Caco-2 (cell line): ENCODE data around the gene CCDC87. TPM values are rescaled to one million over a fixed set of nuclear protein-coding genes. Genes with fewer than 3 reads are reported as not detected.

ENCODE experiments used
- BruUV-seq: library from RNA; stranded (reverse); fragments of 400-500 nt; replicated peaks from 2 replicates; lab custom pipeline; 2021; lab: Mats Ljungman, UMichigan
- CTCF ChIA-PET: fragments of 300-600 bp; sonication (Branson Sonifier 250); formaldehyde crosslinking; loops from one replicate; lab custom pipeline; 2022; ENCODE audit warnings: antibody characterized with exemption; lab: Charles Lee
- POLR2A ChIA-PET: fragments of 300-600 bp; sonication (Branson Sonifier 250); formaldehyde crosslinking; loops from one replicate; lab custom pipeline; 2022; ENCODE audit warnings: antibody characterized with exemption; lab: Charles Lee
- DNase-seq, 2 experiments: peaks; one replicate each; pipeline versions ENCODE4 v3.0.0 to v3.0.0-alpha.2; 2020 to 2022
- H3K27me3 ChIP-seq: replicated peaks from 2 replicates; pipeline ENCODE4 v1.6.0; 2011; ENCODE audit warnings: low read length; ENCODE audit not compliant: control insufficient read depth, insufficient read depth
- H3K36me3 ChIP-seq: 2 replicates; pipeline ENCODE4 v1.5.1; 2011; ENCODE audit warnings: low read length; ENCODE audit not compliant: control insufficient read depth, insufficient read depth
- H3K4me1 ChIP-seq: fragments of 250-450 bp; sonication (Bioruptor Pico); 2 replicates; pipeline ENCODE4 v1.5.1; 2020; ENCODE audit warnings: mild to moderate bottlenecking
- H3K4me3 ChIP-seq: 2 replicates; pipeline ENCODE4 v1.5.1; 2011; ENCODE audit warnings: low read depth, mild to moderate bottlenecking, control low read depth, low read length
- H3K9me3 ChIP-seq: fragments of 250-450 bp; sonication (Bioruptor Pico); 2 replicates; pipeline ENCODE4 v1.5.1; 2020; ENCODE audit warnings: mild to moderate bottlenecking, moderate library complexity
- H3K27ac Mint-ChIP-seq: one replicate; pipeline ENCODE4 v1.8.0; 2022; ENCODE audit warnings: mixed read lengths; ENCODE audit not compliant: unreplicated experiment
- H3K27me3 Mint-ChIP-seq: one replicate; pipeline ENCODE4 v1.8.0; 2022; ENCODE audit warnings: mixed read lengths; ENCODE audit not compliant: insufficient read depth, unreplicated experiment
- H3K36me3 Mint-ChIP-seq: one replicate; pipeline ENCODE4 v1.8.0; 2022; ENCODE audit warnings: mild to moderate bottlenecking, mixed read lengths; ENCODE audit not compliant: insufficient read depth, unreplicated experiment
- H3K4me1 Mint-ChIP-seq: one replicate; pipeline ENCODE4 v1.8.0; 2022; ENCODE audit warnings: low read depth, mixed read lengths; ENCODE audit not compliant: unreplicated experiment
- H3K4me3 Mint-ChIP-seq: one replicate; pipeline ENCODE4 v1.8.0; 2022; ENCODE audit warnings: mild to moderate bottlenecking, moderate library complexity, mixed read lengths; ENCODE audit not compliant: unreplicated experiment
- H3K9me3 Mint-ChIP-seq: one replicate; pipeline ENCODE4 v1.8.0; 2022; ENCODE audit warnings: mixed read lengths; ENCODE audit not compliant: unreplicated experiment
- CTCF ChIP-seq, 2 experiments: fragments of 200-600 bp in 1 of 2; IDR thresholded peaks; 1 replicate in 1 of 2; 2 replicates in 1 of 2; pipeline versions ENCODE4 v1.5.1 to v1.8.0; 2011 to 2022; ENCODE audit warnings: antibody characterized with exemption in 1 of 2, control low read depth in 1 of 2, inconsistent platforms in 1 of 2, low read depth in 1 of 2, low read length in 1 of 2, mild to moderate bottlenecking in 1 of 2, moderate library complexity in 1 of 2; ENCODE audit not compliant: insufficient read depth in 1 of 2, severe bottlenecking in 1 of 2, unreplicated experiment in 1 of 2
- intact Hi-C: fragments of 100-400 bp; cut with micrococcal nuclease; formaldehyde crosslinking; loops from one replicate; pipeline ENCODE4 v1.10.0; 2022; ENCODE audit not compliant: unreplicated experiment
- total RNA-seq: library from RNA; stranded (reverse); gene quantifications from 2 replicates; pipeline ENCODE4 v1.2.3, GENCODE V29; 2022

Gene CCDC87
- total RNA-seq, 1 experiment from 2014 or later = 1.0 TPM

- ChIA-PET CTCF (interaction anchor here (1.0 to 1.2 kb wide), 2 partner anchors 22 to 131 kb away, joined by 4 to 5 read pairs; partner anchors contain the start of genes CCDC87, CCS and MRPL11), POLR2A (interaction anchor here (1.6 kb wide), 1 partner anchor 46 kb away, joined by 6 read pairs; the partner anchor contains the start of gene RBM14)
- Mint-ChIP-seq H3K9me3 (peaks cover 11% of the 10 kb centered on the region), H3K4me3 (no peak overlapping the region), H3K4me1 (peaks cover 16% of the 10 kb centered on the region), H3K36me3 (no peaks in the 10 kb centered on the region), H3K27ac (no peak overlapping the region), H3K27me3 (peaks cover 4% of the 10 kb centered on the region)
- H3K36me3 ChIP-seq = no peaks in the 10 kb centered on the region
- H3K4me3 ChIP-seq = no peak overlapping the region
- no peaks in the 10 kb centered on the region for H3K4me1 ChIP-seq
- no peak for TF ChIP-seq CTCF (IDR thresholded peaks at IDR 0.05; ENCODE audit: insufficient read depth in 1 of 2, low read depth in 1 of 2, low read length in 1 of 2, severe bottlenecking in 1 of 2, unreplicated experiment in 1 of 2)
- H3K9me3 ChIP-seq = no peaks in the 10 kb centered on the region
- BruUV-seq = no TSS peak
- no peaks in the 10 kb centered on the region for H3K27me3 ChIP-seq
- intact Hi-C loops = no loop called here
- no peak for DNase-seq
Measured at GRCh38 chr11:66570079-66570849, 22.6 kb downstream of the CCDC87 start.

GRCh38 chr11:66569076-66569475 lies 23.8 kb downstream of the CCDC87 start:
- no peak for TF ChIP-seq CTCF (IDR thresholded peaks at IDR 0.05; ENCODE audit: insufficient read depth in 1 of 2, low read depth in 1 of 2, low read length in 1 of 2, severe bottlenecking in 1 of 2, unreplicated experiment in 1 of 2)
- no peaks in the 10 kb centered on the region for H3K4me1 ChIP-seq
- Mint-ChIP-seq H3K9me3 (peaks cover 6% of the 10 kb centered on the region), H3K27me3 (no peaks in the 10 kb centered on the region), H3K4me1 (peaks cover 4% of the 10 kb centered on the region), H3K36me3 (no peaks in the 10 kb centered on the region), H3K27ac (no peak overlapping the region), H3K4me3 (no peak overlapping the region)
- DNase-seq = no peak
- H3K27me3 ChIP-seq = no peaks in the 10 kb centered on the region
- H3K4me3 ChIP-seq = no peak overlapping the region
- ChIA-PET POLR2A (interaction anchor here (1.6 kb wide), 1 partner anchor 47 kb away, joined by 6 read pairs; the partner anchor contains the start of gene RBM14), CTCF (interaction anchor here (1.1 to 1.2 kb wide), 2 partner anchors 10 to 23 kb away, joined by 3 to 5 read pairs; partner anchors contain the start of genes CCDC87 and CCS)
- H3K36me3 ChIP-seq = no peaks in the 10 kb centered on the region
- intact Hi-C loops = no loop called here
- BruUV-seq = no TSS peak
- H3K9me3 ChIP-seq = no peaks in the 10 kb centered on the region

- DNase-seq = no peak
- Mint-ChIP-seq H3K36me3 (no peaks in the 10 kb centered on the region), H3K27me3 (no peaks in the 10 kb centered on the region), H3K4me3 (no peak within 1 kb of the TSS), H3K4me1 (no peaks in the 10 kb centered on the region), H3K9me3 (no peaks in the 10 kb centered on the region), H3K27ac (no peak within 1 kb of the TSS)
- Histone ChIP-seq H3K9me3 (no peaks in the 10 kb centered on the region), H3K4me1 (no peaks in the 10 kb centered on the region), H3K36me3 (no peaks in the 10 kb centered on the region), H3K27me3 (no peaks in the 10 kb centered on the region), H3K4me3 (no peak within 1 kb of the TSS)
- intact Hi-C loops = no loop called here
- no TSS peak for BruUV-seq
- no peak for TF ChIP-seq CTCF (IDR thresholded peaks at IDR 0.05; ENCODE audit: insufficient read depth in 1 of 2, low read depth in 1 of 2, low read length in 1 of 2, severe bottlenecking in 1 of 2, unreplicated experiment in 1 of 2)
- POLR2A ChIA-PET = interaction anchor here (0.5 kb wide), 1 partner anchor 307 kb away, joined by 8 read pairs; no protein-coding TSS in a partner anchor
- CTCF ChIA-PET = interaction anchor here (1.1 to 1.2 kb wide), 2 partner anchors 11 to 24 kb away, joined by 3 to 5 read pairs; partner anchors contain the start of genes CCDC87 and CCS
Measured at GRCh38 chr11:66568124-66568916, 24.5 kb downstream of the CCDC87 start, which contains the start of gene CTSF. TSS of gene CTSF (minus strand) at chr11:66568606. CDS start at chr11:66568486, 120 bp downstream.
